Stimulated activated CD4-positive, alpha-beta T cell treated with anti-CD3 and anti-CD28 coated beads, TNF-alpha, amount 100 ng/mL, for 1 hour (primary cell): ENCODE data around the gene PDE1A.

Source experiments
- DNase-seq, 3 donors: peaks; one replicate each; pipeline ENCODE4 v3.0.0-alpha.2; 2020; ENCODE audit warnings: low read depth in 3 of 3, low spot score in 1 of 3

PDE1A gene

DNA sequence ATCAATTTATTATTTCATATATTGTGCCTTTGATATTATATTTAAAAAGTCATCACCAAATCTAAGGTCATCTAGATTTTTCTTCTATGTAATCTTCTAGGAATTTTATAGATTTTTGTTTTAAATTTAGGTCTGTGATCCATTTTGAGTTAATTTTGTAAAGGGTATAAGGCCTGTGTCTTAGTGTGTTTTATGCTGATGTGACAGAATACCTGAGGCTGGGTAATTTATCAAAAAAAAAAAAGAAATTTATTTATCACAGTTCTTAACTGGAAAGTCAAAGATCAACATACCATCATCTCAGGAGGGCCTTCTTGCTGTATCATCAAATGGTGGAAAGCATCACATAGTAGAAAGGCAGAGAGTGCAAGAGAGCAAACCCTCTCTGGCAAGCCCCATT, 216.2 kb downstream of the PDE1A start:
- DNase-seq = no peak

- DNase-seq = no peak
Observed at GRCh38 chr2:182208421-182208820, 218.4 kb downstream of the PDE1A start.

GRCh38 chr2:182207049-182207746, 219.6 kb downstream of the PDE1A start:
- no peak for DNase-seq

- no peak for DNase-seq
Observed at GRCh38 chr2:182197529-182197928, 229.3 kb downstream of the PDE1A start.

GRCh38 chr2:182193291-182193690, 233.5 kb downstream of the PDE1A start:
- DNase-seq = no peak

- DNase-seq = no peak
Observed at GRCh38 chr2:182191061-182191460, 235.8 kb downstream of the PDE1A start.

- DNase-seq = no peak
Observed at GRCh38 chr2:182187130-182187529, 239.7 kb downstream of the PDE1A start.

- DNase-seq = no peak
Observed at GRCh38 chr2:182186132-182186735, 240.6 kb downstream of the PDE1A start.

GRCh38 chr2:182182436-182182835, 244.4 kb downstream of the PDE1A start:
- DNase-seq = no peak

GRCh38 chr2:182181381-182181780, 245.5 kb downstream of the PDE1A start:
- no peak for DNase-seq

- no peak for DNase-seq
Observed at GRCh38 chr2:182179176-182179575, 247.7 kb downstream of the PDE1A start.

- no peak for DNase-seq
Observed at GRCh38 chr2:182173944-182174622, 252.8 kb downstream of the PDE1A start.

- no peak for DNase-seq
Observed at GRCh38 chr2:182170341-182170740, 256.5 kb downstream of the PDE1A start.

GRCh38 chr2:182167882-182168281, 259.0 kb downstream of the PDE1A start:
- DNase-seq = no peak

DNA sequence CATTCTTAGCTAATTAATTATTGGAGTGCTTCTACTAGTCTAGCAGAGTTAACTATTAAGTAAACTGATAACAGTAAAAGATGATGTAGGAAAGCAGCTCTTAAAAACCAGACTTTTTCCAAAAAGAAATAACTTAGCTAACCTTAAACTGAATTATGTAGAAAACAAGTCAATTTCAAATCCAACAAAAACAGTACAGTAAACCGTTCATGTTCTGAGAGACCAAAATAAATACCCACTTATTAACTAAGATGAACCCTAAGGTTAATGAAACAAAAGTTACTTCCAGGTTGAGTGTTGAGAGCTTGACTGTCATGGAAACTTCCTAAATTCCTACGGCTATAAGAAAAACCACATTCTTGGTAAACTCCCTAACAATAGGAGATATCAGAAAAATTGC, 260.0 kb downstream of the PDE1A start:
- DNase-seq = no peak

DNA sequence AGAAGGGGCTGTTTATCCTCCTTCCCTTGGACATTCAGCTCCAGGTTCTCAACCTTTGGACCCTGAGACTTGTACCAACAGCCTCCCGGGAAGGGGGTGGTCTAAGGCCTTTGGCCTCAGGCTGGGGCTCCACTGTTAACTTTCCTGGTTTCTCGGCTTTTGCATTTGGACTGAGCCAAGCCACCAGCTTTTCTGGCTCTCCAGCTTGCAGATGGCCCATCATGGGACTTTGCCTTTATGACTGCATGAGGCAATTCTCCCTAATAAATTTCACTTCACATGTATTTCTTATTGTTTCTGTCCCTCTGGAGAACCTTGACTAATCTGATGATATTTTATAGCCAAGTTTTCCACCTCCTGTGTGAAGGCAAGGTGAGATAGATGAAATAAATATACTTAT, 260.4 kb downstream of the PDE1A start:
- DNase-seq = no peak

- no peak for DNase-seq
Observed at GRCh38 chr2:182165202-182165601, 261.6 kb downstream of the PDE1A start.

DNA sequence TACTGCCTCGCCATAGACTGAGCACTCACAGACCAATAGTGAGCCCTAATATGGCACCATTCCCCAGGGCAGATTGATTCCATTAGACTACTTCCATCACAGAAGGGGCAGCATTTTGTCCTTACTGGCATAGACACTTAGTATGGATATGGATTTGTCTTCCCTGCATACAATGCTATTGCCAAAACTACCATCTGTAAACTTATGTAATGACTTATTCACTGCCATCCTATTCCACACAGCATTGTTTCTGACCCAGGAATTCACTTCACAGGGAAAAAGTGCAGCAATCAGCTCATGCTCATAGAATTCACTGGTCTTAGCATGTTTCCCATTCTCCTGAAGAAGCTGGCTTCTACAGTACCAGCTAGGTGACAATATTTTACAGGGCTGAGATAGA, 262.1 kb downstream of the PDE1A start:
- no peak for DNase-seq

- DNase-seq = no peak
Observed at GRCh38 chr2:182163878-182164277, 263.0 kb downstream of the PDE1A start.

GRCh38 chr2:182148344-182148743, 278.5 kb downstream of the PDE1A start:
- DNase-seq = no peak

DNA sequence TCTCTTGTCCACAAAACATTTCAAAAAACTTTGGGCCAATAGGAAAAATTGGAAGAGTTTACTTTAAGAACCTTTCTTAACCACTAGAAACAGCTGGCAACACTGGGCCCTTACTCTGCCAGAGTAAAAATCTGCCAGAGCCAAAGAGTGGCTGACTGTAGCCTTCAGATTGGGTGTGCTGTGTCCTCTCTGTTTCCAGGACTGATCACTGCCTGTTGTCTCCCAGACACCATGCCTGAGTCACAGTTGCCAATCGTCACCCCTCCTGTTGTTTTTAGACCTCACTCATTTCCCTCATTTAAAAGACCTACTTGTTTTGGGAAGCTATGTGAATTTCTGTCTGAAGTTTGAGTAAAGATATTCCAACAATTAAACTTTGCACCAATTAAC, 282.1 kb downstream of the PDE1A start:
- DNase-seq = no peak

- no peak for DNase-seq
Observed at GRCh38 chr2:182144041-182144775, 282.6 kb downstream of the PDE1A start.
